Gastroesophageal sphincter (tissue), 3 donors: ENCODE measurements around the gene PWP2.

ENCODE experiments used
- CTCF ChIP-seq, 4 experiments: fragments of 200-600 bp in 2 of 4; fragments of 450-650 bp in 2 of 4; sonication (generic) in 1 of 4; IDR thresholded peaks; one replicate each; pipeline ENCODE4 v1.5.1; 2017 to 2019; ENCODE audit warnings: antibody characterized with exemption in 4 of 4, mild to moderate bottlenecking in 2 of 4, moderate library complexity in 2 of 4
- POLR2A ChIP-seq, 2 donors: fragments of 450-650 bp; IDR thresholded peaks; one replicate each; pipeline ENCODE4 v1.6.1; 2017; ENCODE audit warnings: antibody characterized with exemption in 2 of 2, mild to moderate bottlenecking in 2 of 2, moderate library complexity in 1 of 2
- POLR2AphosphoS5 ChIP-seq: sonication (generic); formaldehyde crosslinking; IDR thresholded peaks from one replicate; pipeline ENCODE4 v1.6.1; 2017; ENCODE audit warnings: antibody characterized with exemption

DNA sequence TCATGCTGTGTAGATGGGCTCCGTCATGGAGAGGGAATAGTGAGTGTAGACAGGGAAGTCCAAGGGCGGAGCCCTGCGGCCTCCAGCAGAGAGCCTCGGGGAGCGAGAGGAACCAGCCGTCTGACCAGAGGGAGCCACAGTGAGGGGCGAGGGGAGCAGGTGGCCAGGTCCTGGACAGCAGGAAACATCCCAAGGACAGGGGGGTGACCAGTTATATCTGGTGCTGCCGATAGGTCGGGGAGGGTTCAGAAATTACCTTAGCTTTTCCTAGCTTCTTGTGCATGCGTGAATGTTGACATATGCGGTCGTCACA lies 48.6 kb upstream of the PWP2 start:
- TF ChIP-seq CTCF (IDR thresholded peaks at IDR 0.05) (no peak), POLR2A (IDR thresholded peaks at IDR 0.05) (no peak), POLR2AphosphoS5 (no peak)
